Posterior vena cava (tissue), 2 donors: ENCODE results near the gene FNIP1. TPM values are rescaled to one million over a fixed set of nuclear protein-coding genes. Genes with fewer than 3 reads are reported as not detected.
"Not testable (repeated sequence)": the region's sequence is repeated elsewhere in the genome, so short reads cannot be mapped to it uniquely, and the experiment has no call there.

ENCODE experiments used
- DNase-seq: peaks from one replicate; pipeline ENCODE4 v3.0.0-alpha.2; 2020; ENCODE audit warnings: low spot score
- intact Hi-C, 2 donors: fragments of 100-400 bp; cut with DNase I; formaldehyde crosslinking; loops; one replicate each; pipeline versions ENCODE4 v1.14.1 to v1.14.2; 2022 to 2023
- total RNA-seq, 2 donors: library from RNA; stranded (reverse); fragmentation: NEBNext Ultra II Directional; extraction: Animal tissue kit (Norgen Biotek cat#: 25700); gene quantifications; one replicate each; pipeline ENCODE4 v1.2.1, GENCODE V29; 2021
- donor health status: DM: yes; HTN: yes; CAD: no.
- donor health status: DM: yes; HTN: yes; CAD: no.

Gene FNIP1
- total RNA-seq, 2 donors from 2014 or later: 34.1 to 39.5 TPM

- no peak for DNase-seq
- intact Hi-C loops: no loop called here
Measured at GRCh38 chr5:131790550-131790949, 6.3 kb downstream of the FNIP1 start.

DNA sequence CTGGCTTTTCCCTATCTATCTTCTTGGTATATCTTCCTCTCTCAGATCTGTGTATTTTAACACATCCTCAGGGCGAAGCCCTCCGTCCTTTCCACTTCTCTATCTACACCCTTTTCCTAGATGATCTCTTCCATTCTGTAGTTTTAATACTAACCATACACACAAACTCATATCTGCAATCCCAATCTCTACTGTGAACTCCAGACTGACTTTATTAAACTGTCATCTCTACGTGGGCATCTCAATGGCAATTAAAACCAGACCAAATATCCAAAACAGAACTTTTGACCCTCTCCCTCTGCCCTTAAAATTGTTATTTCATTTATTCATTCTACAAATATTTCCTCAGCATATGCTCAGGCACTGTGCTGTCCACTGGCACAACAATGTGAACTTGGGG lies 7.1 kb downstream of the FNIP1 start:
- intact Hi-C loops: no loop called here
- no peak for DNase-seq

DNA sequence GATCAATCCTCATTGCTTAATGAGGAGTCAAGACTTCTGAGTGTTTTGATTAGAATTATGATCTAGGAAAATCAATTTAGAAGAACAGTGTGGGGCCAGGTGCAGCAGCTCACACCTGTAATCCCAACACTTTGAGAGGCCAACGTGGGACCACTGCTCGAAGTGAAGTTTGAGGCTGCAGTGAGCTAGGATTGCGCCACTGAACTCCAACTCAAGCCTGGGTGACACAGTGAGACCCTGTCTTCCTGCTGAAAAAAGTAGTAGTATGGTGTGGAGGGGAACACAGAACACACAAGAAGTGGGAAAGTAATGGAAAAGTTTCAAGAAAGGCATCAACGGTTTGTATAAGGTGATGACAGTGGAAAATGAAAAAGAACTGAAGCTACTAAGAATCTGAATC lies 9.1 kb downstream of the FNIP1 start:
- no peak for DNase-seq
- intact Hi-C loops: no loop called here

GRCh38 chr5:131786900-131787692 lies 9.7 kb downstream of the FNIP1 start:
- intact Hi-C loops: no loop called here
- no peak for DNase-seq

- intact Hi-C loops: no loop called here
- DNase-seq: no peak
Measured at GRCh38 chr5:131786036-131786435, 10.8 kb downstream of the FNIP1 start.

DNA sequence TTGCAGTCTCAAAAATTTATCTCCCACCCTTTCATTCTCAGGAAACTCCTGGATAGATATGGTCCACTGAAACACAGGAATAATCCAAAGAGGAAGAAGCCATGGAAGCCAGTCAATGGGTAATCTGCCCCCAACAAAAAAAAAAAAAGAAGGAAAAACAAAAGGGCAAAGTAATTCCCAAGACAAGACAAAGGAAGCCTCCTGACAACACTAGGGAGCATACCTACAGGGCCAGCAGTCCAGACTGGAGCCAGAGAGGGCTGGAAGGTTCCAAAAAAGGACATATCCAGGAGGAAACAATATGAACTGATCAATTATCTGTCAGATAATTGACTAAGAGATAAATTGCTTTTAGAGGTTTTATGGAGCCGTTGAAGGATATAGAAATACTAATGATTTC lies 12.9 kb downstream of the FNIP1 start:
- no peak for DNase-seq
- intact Hi-C loops: no loop called here

- DNase-seq: no peak
- intact Hi-C loops: no loop called here
Measured at GRCh38 chr5:131783357-131783756, 13.5 kb downstream of the FNIP1 start.

- intact Hi-C loops: no loop called here
- DNase-seq: no peak
Measured at GRCh38 chr5:131782717-131783116, 14.1 kb downstream of the FNIP1 start.

DNA sequence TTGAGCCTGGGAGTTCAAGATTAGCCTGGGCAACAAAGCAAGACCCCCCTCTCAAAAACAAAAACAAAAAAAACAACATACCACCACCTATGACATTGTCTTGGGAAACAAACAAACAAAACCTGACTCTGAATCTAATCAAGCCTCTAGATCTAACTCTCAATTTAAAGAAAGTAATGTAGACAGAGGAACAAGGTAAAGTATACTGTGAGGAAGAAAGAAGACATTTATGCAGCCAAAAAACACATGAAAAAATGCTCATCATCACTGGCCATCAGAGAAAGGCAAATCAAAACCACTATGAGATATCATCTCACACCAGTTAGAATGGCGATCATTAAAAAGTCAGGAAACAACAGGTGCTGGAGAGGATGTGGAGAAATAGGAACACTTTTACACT lies 18.7 kb downstream of the FNIP1 start:
- DNase-seq, intact Hi-C loops: not testable (repeated sequence)

DNA sequence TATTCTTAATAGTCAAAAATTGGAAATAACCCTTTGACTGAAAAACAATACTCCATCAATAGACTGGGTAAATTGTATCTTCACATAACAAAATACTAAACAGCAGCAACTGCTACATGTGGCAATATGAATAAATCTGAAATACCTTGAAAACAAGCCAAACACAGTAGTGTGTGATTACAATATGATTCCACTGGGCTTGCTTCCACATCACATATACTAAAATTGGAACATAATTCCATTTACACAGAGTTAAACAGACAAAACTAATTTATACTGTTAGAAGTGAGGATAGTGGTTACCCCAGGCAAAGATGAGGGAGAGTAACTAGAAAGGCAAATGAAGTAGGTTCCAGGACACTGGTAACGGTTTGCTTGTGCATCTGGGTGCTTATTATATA lies 20.4 kb downstream of the FNIP1 start:
- intact Hi-C loops: no loop called here

DNA sequence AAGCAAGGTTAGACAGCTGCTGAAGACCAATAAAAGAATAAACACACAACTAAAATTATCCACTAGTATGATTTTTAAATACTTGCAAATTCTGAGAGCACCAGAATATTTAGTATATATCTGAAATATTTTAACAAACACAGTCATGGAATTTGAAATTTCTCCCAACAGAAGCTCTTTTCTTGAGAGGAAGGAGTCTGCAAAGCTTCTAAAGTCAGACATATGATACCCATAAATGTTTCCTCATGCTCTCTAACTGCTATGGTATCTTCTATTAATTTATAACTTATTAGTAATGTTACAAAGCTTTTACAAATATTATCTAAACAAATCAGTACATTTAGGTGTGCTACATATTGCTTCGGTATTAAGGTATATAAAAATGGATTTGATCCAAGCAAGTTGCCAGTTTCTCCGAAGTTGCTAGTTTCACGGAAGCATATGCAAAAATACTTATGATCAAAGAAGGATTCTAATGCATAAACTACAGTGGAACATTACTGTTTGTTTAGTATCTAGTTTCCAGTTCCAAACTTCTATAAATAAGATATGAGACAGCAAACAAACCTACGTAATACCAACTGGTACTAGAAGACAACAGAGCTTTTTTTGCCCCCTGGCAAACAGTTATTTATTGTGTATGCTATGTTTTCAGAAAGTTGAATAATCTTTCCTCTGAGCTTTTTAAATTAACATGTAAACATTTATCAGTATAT lies 22.0 kb downstream of the FNIP1 start:
- intact Hi-C loops: no loop called here

More for the DNA sequence above, 20.4 kb downstream of the FNIP1 start:
- DNase-seq: no peak

GRCh38 chr5:131773805-131774204 lies 23.0 kb downstream of the FNIP1 start:
- intact Hi-C loops: no loop called here
- DNase-seq: no peak

More for the DNA sequence above, 22.0 kb downstream of the FNIP1 start:
- DNase-seq: no peak

GRCh38 chr5:131771692-131772091 lies 25.1 kb downstream of the FNIP1 start:
- no peak for DNase-seq
- intact Hi-C loops: no loop called here

- no peak for DNase-seq
- intact Hi-C loops: no loop called here
Measured at GRCh38 chr5:131769961-131770360, 26.9 kb downstream of the FNIP1 start.

DNA sequence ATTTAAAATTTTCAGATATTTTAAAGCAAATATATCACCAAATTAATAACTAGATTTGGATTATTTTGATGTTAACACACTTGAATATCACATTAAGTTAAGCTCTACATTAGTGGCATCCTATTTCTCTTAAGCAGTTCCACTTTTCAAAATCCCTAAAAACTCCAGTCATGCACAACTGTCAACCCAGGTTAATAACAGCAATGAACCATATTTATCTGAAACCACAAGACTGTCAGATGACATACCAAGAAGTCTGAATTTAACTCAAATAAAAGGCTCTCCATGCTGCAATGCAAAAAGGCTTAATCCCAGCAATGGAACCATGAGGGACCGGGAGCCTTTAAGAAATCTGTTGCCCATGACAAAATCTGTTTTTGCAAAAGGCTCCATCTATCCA lies 27.5 kb downstream of the FNIP1 start:
- intact Hi-C loops: no loop called here
- DNase-seq: no peak

GRCh38 chr5:131767891-131768290 lies 28.9 kb downstream of the FNIP1 start:
- no peak for DNase-seq
- intact Hi-C loops: no loop called here

GRCh38 chr5:131766689-131767088 lies 30.1 kb downstream of the FNIP1 start:
- intact Hi-C loops: no loop called here
- no peak for DNase-seq

GRCh38 chr5:131765261-131765660 lies 31.6 kb downstream of the FNIP1 start:
- intact Hi-C loops: no loop called here
- DNase-seq: no peak

GRCh38 chr5:131763968-131764367 lies 32.8 kb downstream of the FNIP1 start:
- no peak for DNase-seq
- intact Hi-C loops: no loop called here

DNA sequence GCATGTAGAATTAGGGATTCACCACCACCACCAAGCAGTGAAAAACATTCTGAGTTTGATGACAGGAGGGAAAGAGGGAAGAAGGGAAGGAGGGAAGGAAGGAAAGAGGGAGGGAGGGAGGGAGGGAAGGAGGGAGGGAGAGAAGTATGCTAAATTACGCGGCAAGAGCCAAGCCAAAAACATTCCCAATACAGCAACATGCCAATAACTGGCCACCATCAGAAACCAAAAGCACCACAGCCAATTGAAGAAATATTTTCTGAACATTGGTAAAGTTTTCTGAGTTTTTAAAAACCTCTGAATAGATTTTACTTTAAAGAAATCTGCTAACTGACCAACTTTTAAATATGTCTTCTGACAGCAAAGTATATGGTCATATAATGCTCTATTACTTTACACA lies 36.0 kb downstream of the FNIP1 start:
- intact Hi-C loops: no loop called here
- DNase-seq: no peak

DNA sequence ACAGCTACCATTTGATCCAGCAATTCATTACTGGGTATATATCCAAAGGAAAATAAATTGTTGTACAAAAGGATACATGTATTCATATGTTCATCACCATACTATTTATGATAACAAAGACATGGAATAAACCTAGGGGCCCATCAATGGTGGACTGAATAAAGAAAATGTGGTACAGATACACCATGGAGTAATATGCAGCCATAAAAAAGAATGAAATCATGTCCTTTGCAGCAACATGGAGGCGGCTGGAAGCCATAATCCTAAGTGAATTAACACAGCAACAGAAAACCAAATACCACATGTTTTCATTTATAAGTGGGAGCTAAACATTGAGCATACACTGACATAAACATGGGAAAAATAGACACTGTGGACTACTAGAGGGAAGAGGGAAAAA lies 37.1 kb downstream of the FNIP1 start:
- DNase-seq: no peak
- intact Hi-C loops: no loop called here
